Measurements from ENCODE around the gene SGCA. TPM values are rescaled to one million over a fixed set of nuclear protein-coding genes. Genes with fewer than 3 reads are reported as not detected.
A peak's percentile ranks its signal among the peaks of the same experiment; 100 is the strongest.

Gene SGCA
- total RNA-seq, 2 donors from 2014 or later: 0.31 to 4.7 TPM

- DNase-seq (no peak), ATAC-seq (no peak)
- intact Hi-C loops (cut with DNase I, micrococcal nuclease): no loop called here
Observed at GRCh38 chr17:50187751-50188530, 22.1 kb downstream of the SGCA start.

- no peak for DNase-seq
- ATAC-seq: no peak
- intact Hi-C loops (cut with DNase I, micrococcal nuclease): no loop called here
Observed at GRCh38 chr17:50188531-50188920, 22.7 kb downstream of the SGCA start.

GRCh38 chr17:50188921-50189549 lies 23.2 kb downstream of the SGCA start:
- intact Hi-C loops (cut with DNase I, micrococcal nuclease): no loop called here
- ATAC-seq (no peak), DNase-seq (peak in 1 of 2 donors; percentile 17)

DNA sequence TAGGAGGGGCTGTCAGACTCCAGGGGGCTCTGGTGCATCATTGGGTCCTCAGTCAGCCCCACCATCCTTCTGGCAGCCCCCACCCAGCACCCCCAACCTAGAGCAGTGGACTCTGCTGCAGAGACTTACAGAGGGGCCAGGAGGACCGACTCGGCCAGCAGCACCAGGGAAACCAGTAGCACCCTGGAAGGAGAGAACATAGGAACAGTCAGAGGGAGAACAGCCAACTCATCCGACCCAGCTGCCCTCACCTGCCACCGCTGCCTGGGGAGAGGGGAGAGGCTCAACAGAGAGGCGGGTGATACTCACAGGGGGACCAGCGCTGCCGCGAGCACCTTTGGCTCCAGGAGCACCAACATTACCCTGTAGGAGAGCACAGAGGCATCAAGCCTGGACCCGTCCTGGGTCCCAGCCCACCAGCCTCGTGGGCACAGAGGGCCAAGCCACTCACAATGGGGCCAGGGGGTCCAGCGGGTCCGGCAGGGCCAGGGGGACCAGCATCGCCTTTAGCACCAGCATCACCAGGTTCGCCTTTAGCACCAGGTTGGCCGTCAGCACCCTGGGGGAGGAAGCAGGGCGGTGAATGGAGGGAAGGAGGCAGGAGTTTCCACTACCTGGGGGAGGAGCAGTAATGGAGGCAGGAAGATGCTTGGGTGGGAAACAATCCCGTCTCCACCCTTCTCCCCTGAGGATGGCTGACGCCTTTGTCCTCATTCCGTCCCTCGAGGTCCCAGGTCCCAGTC lies 23.9 kb downstream of the SGCA start:
- intact Hi-C loops (cut with DNase I, micrococcal nuclease): no loop called here
- ATAC-seq (no peak), DNase-seq (peak in 1 of 2 donors; percentile 22)

GRCh38 chr17:50190293-50190602 lies 24.4 kb downstream of the SGCA start:
- ATAC-seq (no peak), DNase-seq (peak in 1 of 2 donors; percentile 15)
- intact Hi-C loops (cut with DNase I, micrococcal nuclease): no loop called here

GRCh38 chr17:50190603-50191358 lies 25.0 kb downstream of the SGCA start:
- no peak for ATAC-seq
- intact Hi-C loops (cut with DNase I, micrococcal nuclease): no loop called here
- DNase-seq: peak in 1 of 2 donors; percentile 18

GRCh38 chr17:50191359-50192143 lies 25.7 kb downstream of the SGCA start:
- DNase-seq (no peak), ATAC-seq (no peak)
- intact Hi-C loops (cut with DNase I, micrococcal nuclease): no loop called here

DNA sequence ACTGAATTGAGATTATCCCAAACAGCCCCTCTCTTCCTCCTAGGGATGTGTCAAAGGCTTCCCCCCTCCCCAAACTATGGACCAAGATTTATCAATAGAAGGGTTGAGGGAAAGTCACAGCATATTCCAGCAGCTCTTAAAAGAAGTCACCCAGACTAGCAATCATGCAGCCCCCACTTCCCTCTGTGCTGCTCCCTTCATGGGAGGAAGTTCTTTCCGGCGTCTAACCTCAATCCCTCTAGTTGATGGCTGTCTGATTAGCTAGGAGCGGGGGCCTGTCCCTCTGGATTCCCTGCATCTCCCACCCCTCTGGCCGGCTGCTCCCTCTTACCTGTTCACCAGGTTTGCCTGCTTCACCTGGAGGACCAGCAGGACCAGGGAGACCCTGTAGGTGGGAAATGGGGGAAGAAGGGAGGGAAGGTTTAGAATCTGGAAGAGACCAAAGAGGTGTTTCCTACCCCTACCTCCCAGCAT lies 26.4 kb downstream of the SGCA start:
- intact Hi-C loops (cut with DNase I, micrococcal nuclease): no loop called here
- DNase-seq (no peak), ATAC-seq (no peak)

- no peak for ATAC-seq
- DNase-seq: no peak
- intact Hi-C loops (cut with DNase I, micrococcal nuclease): no loop called here
Observed at GRCh38 chr17:50192618-50193291, 26.9 kb downstream of the SGCA start.

DNA sequence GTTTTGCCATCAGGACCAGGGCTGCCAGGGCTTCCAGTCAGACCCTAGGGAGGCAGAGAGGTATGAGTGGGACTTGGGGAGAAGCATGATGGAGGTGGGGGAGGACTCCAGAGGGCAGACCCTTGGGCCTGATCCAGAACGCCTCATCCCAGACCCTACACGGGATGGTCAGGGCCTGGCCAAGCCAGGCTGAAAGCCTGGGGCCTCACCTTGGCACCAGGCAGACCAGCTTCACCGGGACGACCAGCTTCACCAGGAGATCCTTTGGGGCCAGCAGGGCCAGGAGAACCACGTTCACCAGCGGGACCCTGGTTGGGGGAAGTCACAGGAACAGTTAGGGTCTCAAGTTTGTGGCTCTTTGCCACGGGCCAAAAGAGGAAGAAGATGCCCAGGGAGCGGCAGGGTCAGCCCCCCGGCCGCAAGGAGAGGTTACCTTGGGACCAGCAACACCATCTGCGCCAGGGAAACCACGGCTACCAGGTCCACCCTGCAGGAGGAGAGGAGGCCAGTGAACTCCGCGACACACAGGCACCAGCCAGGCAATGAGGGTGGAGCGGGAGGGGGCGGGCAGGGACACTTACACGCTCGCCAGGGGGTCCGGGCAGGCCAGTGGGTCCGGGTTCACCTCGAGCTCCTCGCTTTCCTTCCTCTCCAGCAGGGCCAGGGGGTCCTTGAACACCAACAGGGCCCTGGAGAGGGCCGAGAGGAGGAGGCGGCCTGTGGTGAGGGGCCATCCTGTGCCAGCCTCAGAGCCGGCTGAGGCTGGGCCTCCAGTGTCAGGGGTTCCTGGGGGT lies 28.5 kb downstream of the SGCA start:
- DNase-seq (no peak), ATAC-seq (no peak)
- intact Hi-C loops (cut with DNase I, micrococcal nuclease): no loop called here

- intact Hi-C loops (cut with DNase I, micrococcal nuclease): no loop called here
- ATAC-seq (no peak), DNase-seq (no peak)
Observed at GRCh38 chr17:50194934-50195865, 29.4 kb downstream of the SGCA start.

DNA sequence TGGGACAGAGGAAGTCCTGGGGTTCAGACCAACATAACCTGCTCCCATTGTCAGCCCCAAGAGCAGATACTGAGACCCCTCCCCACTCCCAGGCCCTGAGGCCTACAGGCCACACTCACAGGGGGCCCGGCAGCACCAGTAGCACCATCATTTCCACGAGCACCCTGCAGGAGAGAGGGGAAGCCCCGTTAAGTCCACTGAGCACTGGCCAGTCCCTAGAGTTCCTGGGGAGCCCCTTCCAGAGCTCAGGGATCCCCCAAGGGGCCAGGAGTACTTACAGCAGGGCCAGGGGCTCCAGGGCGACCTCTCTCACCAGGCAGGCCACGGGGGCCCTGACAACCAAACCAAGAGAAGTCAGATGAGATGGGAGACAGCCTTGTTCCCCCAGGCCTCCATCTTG lies 30.2 kb downstream of the SGCA start:
- no peak for ATAC-seq
- intact Hi-C loops (cut with DNase I, micrococcal nuclease): no loop called here

DNA sequence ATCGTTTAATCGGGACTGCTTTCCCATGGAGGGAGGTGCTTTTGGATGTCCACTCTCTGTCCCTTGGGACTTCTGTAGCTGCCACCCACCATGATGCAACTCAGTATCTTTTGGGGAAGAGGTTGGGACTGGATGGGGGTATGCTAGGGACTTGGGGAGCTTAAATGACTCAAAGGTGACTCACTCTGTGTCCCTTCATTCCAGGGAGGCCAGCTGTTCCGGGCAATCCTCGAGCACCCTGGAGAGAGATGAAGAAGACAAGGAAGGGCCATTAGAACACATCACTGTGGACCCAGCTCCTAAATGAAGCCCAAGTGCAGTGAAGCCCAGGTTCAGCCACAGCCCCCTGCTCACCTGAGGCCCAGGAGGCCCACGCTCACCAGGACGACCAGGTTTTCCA lies 31.0 kb downstream of the SGCA start:
- intact Hi-C loops (cut with DNase I, micrococcal nuclease): no loop called here
- ATAC-seq (no peak), DNase-seq (no peak)

More for the DNA sequence above, 30.2 kb downstream of the SGCA start:
- DNase-seq: no peak

GRCh38 chr17:50198026-50198669 lies 32.3 kb downstream of the SGCA start:
- peak; percentile 47 to 80 for DNase-seq
- peak; percentile 38 for ATAC-seq
- intact Hi-C loops (cut with DNase I, micrococcal nuclease): no loop called here

DNA sequence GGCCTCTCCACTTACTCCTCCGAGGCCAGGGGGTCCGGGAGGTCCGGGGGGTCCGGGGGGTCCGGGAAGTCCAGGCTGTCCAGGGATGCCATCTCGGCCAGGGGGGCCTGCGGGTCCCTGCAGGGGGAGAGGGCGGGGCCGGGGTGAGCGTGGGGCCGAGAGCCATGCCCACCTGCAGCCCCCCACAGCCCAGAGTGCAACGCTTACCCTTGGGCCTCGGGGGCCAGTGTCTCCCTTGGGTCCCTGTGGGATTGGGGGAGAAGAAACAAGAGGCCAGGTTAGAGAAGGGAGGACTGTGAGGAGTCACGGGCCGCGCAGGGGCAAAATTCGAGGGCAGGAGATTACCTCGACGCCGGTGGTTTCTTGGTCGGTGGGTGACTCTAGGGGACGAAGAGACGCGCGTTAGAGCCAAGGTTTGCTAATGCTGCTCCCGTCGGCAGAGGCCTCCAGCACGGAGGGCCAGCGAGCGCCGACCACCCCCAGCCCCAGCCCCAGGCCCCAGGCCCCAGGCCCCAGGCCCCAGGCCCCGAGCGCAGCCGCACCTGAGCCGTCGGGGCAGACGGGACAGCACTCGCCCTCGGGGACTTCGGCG lies 33.5 kb downstream of the SGCA start:
- DNase-seq (no peak), ATAC-seq (no peak)
- intact Hi-C loops (cut with DNase I, micrococcal nuclease): no loop called here

All from left colon (tissue), 2 donors.